GM13976 (cell line): ENCODE results near the gene KLF16.

Experiments used
- DNase-seq: peaks from one replicate; pipeline ENCODE4 v3.0.0; 2012; ENCODE audit warnings: low spot score
- CTCF ChIP-seq: IDR thresholded peaks from 2 replicates; pipeline ENCODE4 v1.5.1; 2012; ENCODE audit warnings: borderline replicate concordance, mild to moderate bottlenecking; ENCODE audit not compliant: insufficient read depth; ENCODE audit errors: extremely low read depth, missing control alignments, control extremely low read depth
- in situ Hi-C: fragments of 300-500 bp; cut with MboI; formaldehyde crosslinking; loops from one replicate; pipeline ENCODE4 v1.12.0; 2022; ENCODE audit warnings: low sequenced_read_pairs, mixed read lengths, inconsistent platforms; ENCODE audit not compliant: unreplicated experiment

KLF16 gene

GRCh38 chr19:1863328-1863637 lies at the start of gene KLF16:
Gene KLF16, minus strand, starts transcription at chr19:1863579. Its CDS starts 82 bp downstream, at chr19:1863497.
- in situ Hi-C loops, result no loop called here
- no peak for DNase-seq
- TF ChIP-seq CTCF, result no peak

GRCh38 chr19:1912760-1913505 lies 49.6 kb upstream of the KLF16 start:
- no peak for TF ChIP-seq CTCF
- DNase-seq, result no peak
- in situ Hi-C loops, result no loop called here

GRCh38 chr19:1911995-1912394 lies 48.6 kb upstream of the KLF16 start:
- in situ Hi-C loops, result no loop called here
- DNase-seq, result no peak
- no peak for TF ChIP-seq CTCF

GRCh38 chr19:1911098-1911497 lies 47.7 kb upstream of the KLF16 start:
- DNase-seq, result no peak
- in situ Hi-C loops, result no loop called here
- no peak for TF ChIP-seq CTCF

- DNase-seq, result no peak
- in situ Hi-C loops, result no loop called here
- no peak for TF ChIP-seq CTCF
Measured at GRCh38 chr19:1910177-1910576, 46.8 kb upstream of the KLF16 start.

GRCh38 chr19:1909761-1910080 lies 46.3 kb upstream of the KLF16 start:
- TF ChIP-seq CTCF, result no peak
- in situ Hi-C loops, result no loop called here

GRCh38 chr19:1908364-1908678 lies 44.9 kb upstream of the KLF16 start:
- no peak for TF ChIP-seq CTCF
- no peak for DNase-seq
- in situ Hi-C loops, result no loop called here

More at GRCh38 chr19:1909761-1910080, 46.3 kb upstream of the KLF16 start:
- no peak for DNase-seq
